Measurements from ENCODE around the gene PCGF3. TPM values are rescaled to one million over a fixed set of nuclear protein-coding genes. Genes with fewer than 3 reads are reported as not detected.

The PCGF3 gene
- total and polyA plus RNA-seq, 9 of the 15 experiments (the other 6 are each of a cell fraction or from before 2014, with no cell fraction given) = 2.6 to 46.1 (median 20.3) TPM

DNA sequence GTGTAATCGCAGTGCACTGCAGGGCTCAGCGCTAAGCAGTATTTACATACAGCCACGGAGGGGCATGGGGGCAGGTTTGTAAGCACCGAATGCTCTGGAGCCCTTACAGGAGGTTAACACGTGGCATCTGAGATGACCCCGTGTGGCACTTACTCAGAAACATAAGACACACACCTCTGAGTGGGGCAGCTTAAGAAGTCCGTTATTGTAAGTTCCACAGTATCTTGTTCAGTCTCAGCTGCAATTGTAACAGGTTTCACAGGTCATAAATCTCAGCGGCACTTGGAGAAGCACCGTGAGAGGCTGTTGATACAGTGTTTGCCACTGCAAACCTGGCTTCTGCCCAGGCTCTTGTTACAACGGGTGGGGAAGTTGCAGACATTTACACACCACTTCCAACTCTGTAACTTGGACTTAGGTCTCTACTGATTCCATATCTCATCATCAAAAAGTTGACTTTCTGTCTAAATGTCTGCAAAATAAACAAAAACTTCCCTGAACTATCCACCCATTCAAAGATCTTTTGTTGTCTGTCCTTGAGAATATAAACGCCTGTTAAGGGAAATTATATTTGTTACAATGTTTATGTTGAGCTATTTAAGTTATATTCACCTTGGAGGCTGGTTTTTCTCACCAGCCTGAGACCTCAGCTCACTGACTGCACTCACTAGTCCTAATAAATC lies 110.0 kb downstream of the PCGF3 start:
- Histone ChIP-seq H3K9ac (ENCODE audit: insufficient read depth in 1 of 2, low read depth in 2 of 2, low read length in 2 of 2) (no peak overlapping the region), H3K27ac (ENCODE audit: extremely low read depth, low read depth, low read length) (no peak overlapping the region), H3K79me2 (ENCODE audit: control insufficient read depth, insufficient read depth, low read length) (no peaks in the 10 kb centered on the region), H3K27me3 (ENCODE audit: control insufficient read depth in 2 of 2, insufficient read depth in 2 of 2, low read length in 2 of 2) (peaks cover 39 to 81% of the 10 kb centered on the region in 2 experiments), H3K9me1 (ENCODE audit: control insufficient read depth, insufficient read depth, low read length) (no peaks in the 10 kb centered on the region), H2AFZ (ENCODE audit: low read depth, low read length) (no peak overlapping the region), H3K4me1 (replicated peaks in 1 of 2; ENCODE audit: control insufficient read depth in 2 of 2, insufficient read depth in 2 of 2, low read length in 2 of 2) (peaks cover 0 to 3% of the 10 kb centered on the region in 2 experiments; a peak in 1 of 5 replicates), H3K9me3 (replicated peaks; ENCODE audit: control insufficient read depth, insufficient read depth, low read depth, low read length) (no peaks in the 10 kb centered on the region), H4K20me1 (replicated peaks; ENCODE audit: control insufficient read depth, insufficient read depth, low read length) (no peaks in the 10 kb centered on the region; the same call in 1 of the 2 replicates), H3K4me3 (no peak overlapping the region), H3K4me2 (ENCODE audit: insufficient read depth, low read length) (no peak overlapping the region), H3K36me3 (ENCODE audit: control insufficient read depth, insufficient read depth, low read length) (no peaks in the 10 kb centered on the region)
- ChIA-PET POLR2A (no interaction called here), CTCF (ENCODE audit: low intra/inter-chr PET ratio) (no interaction called here)
- ATAC-seq = no peak
- FAIRE-seq = no peak
- intact Hi-C loops (cut with micrococcal nuclease) (no loop called here), in situ Hi-C loops (cut with MboI) (no loop called here)
- BruUV-seq (replicated peaks) = no TSS peak
- 2% methylated on average over 11 of the region's 11 CpGs for WGBS (ENCODE audit: insufficient coverage, low coverage, missing lambda C conversion rate)
- TF ChIP-seq, protein P1, sequence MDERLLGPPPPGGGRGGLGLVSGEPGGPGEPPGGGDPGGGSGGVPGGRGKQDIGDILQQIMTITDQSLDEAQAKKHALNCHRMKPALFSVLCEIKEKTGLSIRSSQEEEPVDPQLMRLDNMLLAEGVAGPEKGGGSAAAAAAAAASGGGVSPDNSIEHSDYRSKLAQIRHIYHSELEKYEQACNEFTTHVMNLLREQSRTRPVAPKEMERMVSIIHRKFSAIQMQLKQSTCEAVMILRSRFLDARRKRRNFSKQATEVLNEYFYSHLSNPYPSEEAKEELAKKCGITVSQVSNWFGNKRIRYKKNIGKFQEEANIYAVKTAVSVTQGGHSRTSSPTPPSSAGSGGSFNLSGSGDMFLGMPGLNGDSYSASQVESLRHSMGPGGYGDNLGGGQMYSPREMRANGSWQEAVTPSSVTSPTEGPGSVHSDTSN (CRISPR knock-in tag; IDR thresholded peaks at IDR 0.05; ENCODE audit: low read depth) = no peak
- TF ChIP-seq, protein P1 (tag; conservative IDR thresholded peaks at IDR 0.05; ENCODE audit: low read depth) = no peak
- no peak for TF ChIP-seq SIX5 (IDR thresholded peaks at IDR 0.05; ENCODE audit: borderline replicate concordance in 1 of 2, insufficient read depth in 1 of 2, low read depth in 1 of 2, low read length in 2 of 2)
- TF ChIP-seq ZNF224 (CRISPR knock-in tag; IDR thresholded peaks at IDR 0.05) = no peak
- TF ChIP-seq, protein P2, sequence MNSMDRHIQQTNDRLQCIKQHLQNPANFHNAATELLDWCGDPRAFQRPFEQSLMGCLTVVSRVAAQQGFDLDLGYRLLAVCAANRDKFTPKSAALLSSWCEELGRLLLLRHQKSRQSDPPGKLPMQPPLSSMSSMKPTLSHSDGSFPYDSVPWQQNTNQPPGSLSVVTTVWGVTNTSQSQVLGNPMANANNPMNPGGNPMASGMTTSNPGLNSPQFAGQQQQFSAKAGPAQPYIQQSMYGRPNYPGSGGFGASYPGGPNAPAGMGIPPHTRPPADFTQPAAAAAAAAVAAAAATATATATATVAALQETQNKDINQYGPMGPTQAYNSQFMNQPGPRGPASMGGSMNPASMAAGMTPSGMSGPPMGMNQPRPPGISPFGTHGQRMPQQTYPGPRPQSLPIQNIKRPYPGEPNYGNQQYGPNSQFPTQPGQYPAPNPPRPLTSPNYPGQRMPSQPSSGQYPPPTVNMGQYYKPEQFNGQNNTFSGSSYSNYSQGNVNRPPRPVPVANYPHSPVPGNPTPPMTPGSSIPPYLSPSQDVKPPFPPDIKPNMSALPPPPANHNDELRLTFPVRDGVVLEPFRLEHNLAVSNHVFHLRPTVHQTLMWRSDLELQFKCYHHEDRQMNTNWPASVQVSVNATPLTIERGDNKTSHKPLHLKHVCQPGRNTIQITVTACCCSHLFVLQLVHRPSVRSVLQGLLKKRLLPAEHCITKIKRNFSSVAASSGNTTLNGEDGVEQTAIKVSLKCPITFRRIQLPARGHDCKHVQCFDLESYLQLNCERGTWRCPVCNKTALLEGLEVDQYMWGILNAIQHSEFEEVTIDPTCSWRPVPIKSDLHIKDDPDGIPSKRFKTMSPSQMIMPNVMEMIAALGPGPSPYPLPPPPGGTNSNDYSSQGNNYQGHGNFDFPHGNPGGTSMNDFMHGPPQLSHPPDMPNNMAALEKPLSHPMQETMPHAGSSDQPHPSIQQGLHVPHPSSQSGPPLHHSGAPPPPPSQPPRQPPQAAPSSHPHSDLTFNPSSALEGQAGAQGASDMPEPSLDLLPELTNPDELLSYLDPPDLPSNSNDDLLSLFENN (IDR thresholded peaks at IDR 0.05; ENCODE audit: low read depth in 2 of 2, low read length in 2 of 2) = no peak
- TF ChIP-seq NBN (IDR thresholded peaks at IDR 0.05; ENCODE audit: low read depth) = no peak
- TF ChIP-seq MEIS2 (IDR thresholded peaks at IDR 0.05; ENCODE audit: partially characterized antibody) = peak; percentile 11
- no peak for DNase-seq (ENCODE audit: extremely low read depth in 1 of 4, low spot score in 3 of 4)

Data from K562 (cell line).